ENCODE measurements around the gene SSBP3.

The SSBP3 gene

GRCh38 chr1:54230507-54231339 lies 175.5 kb downstream of the SSBP3 start:
- TF ChIP-seq CREB5 (CRISPR knock-in tag; IDR thresholded peaks at IDR 0.05; ENCODE audit: low read depth) (peak; percentile 71; the same call in 1 of the 2 replicates), ZFP30 (CRISPR knock-in tag; IDR thresholded peaks at IDR 0.05) (no peak), TCF4 (CRISPR knock-in tag; IDR thresholded peaks at IDR 0.05; ENCODE audit: borderline replicate concordance) (peak; percentile 75; the same call in 1 of the 2 replicates), TSHZ2 (CRISPR knock-in tag; IDR thresholded peaks at IDR 0.05) (peak; percentile 65; the same call in 1 of the 2 replicates), TOX (CRISPR knock-in tag; IDR thresholded peaks at IDR 0.05; ENCODE audit: borderline replicate concordance) (no peak), ZNF8 (CRISPR knock-in tag; IDR thresholded peaks at IDR 0.05) (peak; percentile 99), ISL1 (CRISPR knock-in tag; IDR thresholded peaks at IDR 0.05) (0 out of 2 replicates have a peak, but pooled peaks have one; percentile 7), GLIS3 (CRISPR knock-in tag; IDR thresholded peaks at IDR 0.05) (0 out of 2 replicates have a peak, but pooled peaks have one; percentile 33), SNAI2 (CRISPR knock-in tag; IDR thresholded peaks at IDR 0.05) (no peak), CSRNP3 (CRISPR knock-in tag; IDR thresholded peaks at IDR 0.05) (no peak), CSDC2 (CRISPR knock-in tag; IDR thresholded peaks at IDR 0.05) (no peak), ZFP3 (CRISPR knock-in tag; IDR thresholded peaks at IDR 0.05) (peak; percentile 43; the same call in 1 of the 2 replicates), ZNF70 (CRISPR knock-in tag; IDR thresholded peaks at IDR 0.05) (peak; percentile 41; the same call in 1 of the 2 replicates)
- ATAC-seq = no peak

- ATAC-seq = peak; percentile 44
- TF ChIP-seq SNAI2 (CRISPR knock-in tag; IDR thresholded peaks at IDR 0.05) (no peak), ZNF70 (CRISPR knock-in tag; IDR thresholded peaks at IDR 0.05) (peak; percentile 74; the same call in 1 of the 2 replicates)
These were observed 176.8 kb downstream of the SSBP3 start for GRCh38 chr1:54229281-54229891.

GRCh38 chr1:54228638-54229079 lies 177.5 kb downstream of the SSBP3 start:
- no peak for TF ChIP-seq ESRRG (CRISPR knock-in tag; IDR thresholded peaks at IDR 0.05)
- no peak for TF ChIP-seq BACH2 (CRISPR knock-in tag; IDR thresholded peaks at IDR 0.05; ENCODE audit: borderline replicate concordance)
- no peak for TF ChIP-seq ZNF8 (CRISPR knock-in tag; IDR thresholded peaks at IDR 0.05)
- TF ChIP-seq GLIS3 (CRISPR knock-in tag; IDR thresholded peaks at IDR 0.05) = no peak
- no peak for TF ChIP-seq ZNF70 (CRISPR knock-in tag; IDR thresholded peaks at IDR 0.05)
- TF ChIP-seq CSRNP3 (CRISPR knock-in tag; IDR thresholded peaks at IDR 0.05) = no peak
- TF ChIP-seq PPARA (CRISPR knock-in tag; IDR thresholded peaks at IDR 0.05; ENCODE audit: borderline replicate concordance) = no peak
- TF ChIP-seq CREB5 (CRISPR knock-in tag; IDR thresholded peaks at IDR 0.05; ENCODE audit: low read depth) = no peak
- no peak for TF ChIP-seq POU6F1 (CRISPR knock-in tag; IDR thresholded peaks at IDR 0.05; ENCODE audit: borderline replicate concordance, low read depth)
- no peak for TF ChIP-seq TCF4 (CRISPR knock-in tag; IDR thresholded peaks at IDR 0.05; ENCODE audit: borderline replicate concordance)
- TF ChIP-seq ZFP30 (CRISPR knock-in tag; IDR thresholded peaks at IDR 0.05) = no peak
- no peak for TF ChIP-seq ZC3H10 (CRISPR knock-in tag; IDR thresholded peaks at IDR 0.05)
- no peak for TF ChIP-seq TSHZ2 (CRISPR knock-in tag; IDR thresholded peaks at IDR 0.05)
- TF ChIP-seq TOX (CRISPR knock-in tag; IDR thresholded peaks at IDR 0.05; ENCODE audit: borderline replicate concordance) = no peak
- TF ChIP-seq ZFP3 (CRISPR knock-in tag; IDR thresholded peaks at IDR 0.05) = no peak
- TF ChIP-seq ISL1 (CRISPR knock-in tag; IDR thresholded peaks at IDR 0.05) = no peak
- no peak for ATAC-seq

Measured in SK-N-SH treated with all-trans-retinoic acid at 6 μM for 48 hours (cell line).